DLD1 (cell line): ENCODE data around the gene JMJD1C.
"Not testable (repeated sequence)": the region's sequence is repeated elsewhere in the genome, so short reads cannot be mapped to it uniquely, and the experiment has no call there.

ENCODE experiments used
- in situ Hi-C: cut with HindIII; loops from 2 replicates; pipeline ENCODE4 v1.10.0; 2017; ENCODE audit warnings: low sequenced_read_pairs

The JMJD1C gene

DNA sequence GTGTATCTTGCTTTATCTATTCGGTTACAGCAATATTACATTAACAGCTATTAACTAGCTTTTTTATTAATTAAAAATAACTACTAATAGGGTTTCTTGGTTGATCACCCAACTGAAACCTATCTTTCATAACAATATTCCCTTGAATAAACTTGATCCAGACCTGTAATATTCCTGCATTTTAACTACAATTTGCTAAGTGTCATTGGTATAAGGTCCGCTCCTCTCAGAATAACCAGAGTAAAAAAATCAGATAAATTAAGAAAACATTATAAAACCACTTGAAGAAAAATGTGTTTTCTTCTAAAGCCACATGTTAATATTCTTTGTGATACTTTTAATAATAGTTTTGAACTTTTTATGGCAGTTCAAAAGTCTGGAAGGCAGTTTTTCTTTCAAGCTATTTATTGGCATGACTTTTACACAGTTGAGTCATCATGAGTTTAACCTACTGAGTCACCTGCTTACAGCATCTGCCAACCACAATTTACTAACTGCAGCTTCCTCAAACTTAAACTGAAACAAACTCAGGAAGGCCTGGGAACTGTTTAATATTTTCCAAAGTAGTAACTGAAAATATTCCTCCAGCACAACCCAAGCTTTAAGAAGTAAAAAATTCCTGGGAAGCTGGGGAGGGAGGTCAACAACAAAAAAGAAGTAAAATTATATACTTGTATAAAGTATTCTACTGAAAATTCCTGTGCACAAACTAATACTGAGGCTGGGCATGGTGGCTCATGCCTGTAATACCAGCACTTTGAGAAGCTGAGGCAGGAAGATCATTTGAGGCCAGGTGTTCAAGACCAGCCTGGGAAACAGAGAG lies 229.5 kb downstream of the JMJD1C start:
- in situ Hi-C loops: no loop called here

DNA sequence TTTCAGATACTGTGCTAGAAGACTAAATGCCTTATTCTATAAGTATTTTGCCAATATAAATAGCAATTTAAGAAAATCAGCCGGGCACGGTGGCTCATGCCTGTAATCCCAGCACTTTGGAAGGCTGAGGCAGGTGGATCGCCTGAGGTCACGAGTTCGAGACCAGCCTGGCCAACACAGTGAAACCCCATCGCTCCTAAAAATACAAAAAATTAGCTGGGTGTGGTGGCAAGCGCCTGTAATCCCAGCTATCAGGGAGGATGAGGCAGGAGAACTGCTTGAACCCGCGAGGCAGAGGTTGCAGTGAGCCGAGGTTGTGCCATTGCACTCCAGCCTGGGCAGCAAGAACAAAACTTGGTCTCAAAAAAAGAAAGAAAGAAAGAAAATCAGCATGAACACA lies 230.6 kb downstream of the JMJD1C start:
- in situ Hi-C loops: not testable (repeated sequence)

DNA sequence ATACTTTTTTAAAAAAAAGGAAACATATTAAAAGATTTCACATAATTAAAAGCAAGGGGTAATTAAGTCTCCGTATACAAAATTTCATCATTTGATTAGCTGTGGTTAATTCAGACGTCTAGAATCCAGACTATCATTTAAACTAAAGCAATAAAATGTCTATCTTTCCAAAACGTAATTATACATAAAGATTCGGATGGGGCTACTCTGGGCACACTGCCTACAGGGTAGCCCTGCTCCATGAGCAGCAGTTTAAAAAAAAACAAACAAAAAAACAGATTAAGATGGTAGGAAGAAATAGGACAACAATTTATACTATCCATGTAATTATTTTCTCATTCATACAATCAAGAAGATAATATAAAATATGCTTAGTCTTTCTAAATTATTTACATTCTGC lies 236.6 kb downstream of the JMJD1C start:
- in situ Hi-C loops: no loop called here

DNA sequence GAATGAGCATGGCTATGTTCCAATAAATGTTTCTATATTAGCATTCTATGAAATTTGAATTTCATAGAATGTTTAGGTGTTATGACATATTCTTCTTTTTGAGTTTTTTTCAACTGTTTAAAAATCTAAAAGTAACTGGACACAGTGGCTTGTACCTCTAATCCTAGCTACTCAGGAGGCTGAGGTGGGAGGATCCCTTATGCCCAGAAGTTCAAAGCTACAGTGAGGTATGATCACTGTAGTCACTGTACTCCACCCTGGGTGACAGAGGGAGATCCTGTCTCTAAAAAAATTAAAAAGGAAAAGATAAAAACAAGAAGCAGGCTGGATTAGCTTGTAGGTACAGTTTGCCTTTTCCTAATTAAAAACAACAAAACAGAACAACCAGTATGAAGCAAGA lies 237.5 kb downstream of the JMJD1C start:
- in situ Hi-C loops: no loop called here

DNA sequence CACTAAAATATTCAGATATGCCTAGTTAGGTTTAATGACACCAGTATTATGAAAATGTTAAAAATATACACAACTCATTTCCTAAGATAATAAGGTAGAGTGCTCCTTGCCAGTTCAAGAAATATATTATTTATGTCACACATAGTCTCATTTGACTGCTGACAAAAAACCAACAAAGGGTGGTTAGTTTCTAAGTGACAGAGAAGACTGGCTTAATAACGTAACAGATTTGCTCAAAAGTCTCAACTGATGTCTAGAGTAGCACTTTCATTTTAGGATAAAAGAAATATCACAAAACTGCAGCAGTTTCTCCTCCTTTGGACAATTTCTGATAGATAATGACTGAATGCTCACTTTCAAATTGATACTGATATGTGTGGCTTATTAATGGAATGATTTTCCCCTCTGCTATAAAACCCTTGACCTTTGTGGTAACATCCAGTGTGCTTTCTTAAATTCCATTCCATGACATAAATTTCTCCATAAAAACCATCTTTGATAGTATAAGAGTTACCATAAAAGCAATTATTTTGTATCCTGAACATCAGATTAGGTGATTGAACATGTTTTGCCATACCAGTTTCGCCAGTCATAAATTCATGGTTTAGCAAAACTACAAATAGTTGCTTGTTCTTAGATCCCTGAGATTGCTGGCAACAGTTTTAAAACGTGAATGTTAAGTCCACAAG lies 238.4 kb downstream of the JMJD1C start:
- in situ Hi-C loops: no loop called here

DNA sequence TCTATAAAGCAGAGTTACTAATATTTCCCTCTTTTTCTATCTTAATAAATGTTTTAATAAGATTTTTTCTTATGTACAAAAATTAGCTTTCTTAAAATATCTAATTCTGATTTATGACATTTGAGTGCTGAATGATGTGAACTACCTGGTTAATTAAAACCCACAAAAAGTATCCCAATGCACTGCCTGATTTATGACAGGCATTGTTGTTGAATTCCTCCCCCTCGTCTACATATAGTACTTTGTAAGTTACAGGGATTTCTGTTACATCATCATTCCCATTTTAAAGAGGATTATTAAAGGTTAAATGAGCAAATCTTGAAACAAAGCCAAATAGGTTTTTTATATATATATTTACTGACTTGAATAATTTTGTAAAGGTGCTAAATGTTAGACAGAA lies 241.5 kb downstream of the JMJD1C start:
- in situ Hi-C loops: no loop called here

DNA sequence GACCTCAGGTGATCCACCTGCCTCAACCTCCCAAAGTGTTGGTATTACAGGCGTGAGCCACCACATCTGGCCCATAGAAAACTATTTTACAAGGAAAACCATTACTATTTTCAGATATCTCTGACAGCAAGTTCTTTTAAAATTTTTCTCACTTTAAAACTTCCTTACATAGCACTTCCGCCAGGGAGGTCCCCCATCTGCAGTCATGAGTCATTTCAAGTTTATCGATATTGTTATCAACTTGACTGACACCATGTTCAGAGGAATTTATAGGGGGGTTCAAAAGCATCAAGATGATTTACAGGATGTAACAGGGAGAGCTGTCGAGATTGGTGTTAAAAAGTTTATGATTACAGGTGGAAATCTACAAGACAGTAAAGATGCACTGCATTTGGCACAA lies 243.8 kb downstream of the JMJD1C start:
- in situ Hi-C loops: no loop called here

DNA sequence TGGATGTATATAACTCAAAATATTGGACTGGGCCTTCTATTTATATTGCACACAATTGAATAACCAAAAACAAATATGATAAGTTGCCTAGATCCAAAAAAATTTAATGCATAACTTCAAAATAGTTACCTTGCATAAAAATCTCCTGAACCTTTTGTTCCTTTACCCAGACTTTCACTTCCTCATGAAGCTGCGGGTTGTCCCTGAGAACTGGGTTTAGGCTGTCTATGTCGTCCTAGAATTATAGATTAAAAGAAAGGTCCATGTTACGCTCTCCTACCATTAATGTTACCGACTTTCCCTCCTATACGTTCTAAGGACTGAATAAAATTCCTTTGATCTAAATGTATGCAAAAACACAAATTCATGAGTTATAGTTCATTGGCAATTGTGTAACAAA lies 246.0 kb downstream of the JMJD1C start:
- in situ Hi-C loops: no loop called here

DNA sequence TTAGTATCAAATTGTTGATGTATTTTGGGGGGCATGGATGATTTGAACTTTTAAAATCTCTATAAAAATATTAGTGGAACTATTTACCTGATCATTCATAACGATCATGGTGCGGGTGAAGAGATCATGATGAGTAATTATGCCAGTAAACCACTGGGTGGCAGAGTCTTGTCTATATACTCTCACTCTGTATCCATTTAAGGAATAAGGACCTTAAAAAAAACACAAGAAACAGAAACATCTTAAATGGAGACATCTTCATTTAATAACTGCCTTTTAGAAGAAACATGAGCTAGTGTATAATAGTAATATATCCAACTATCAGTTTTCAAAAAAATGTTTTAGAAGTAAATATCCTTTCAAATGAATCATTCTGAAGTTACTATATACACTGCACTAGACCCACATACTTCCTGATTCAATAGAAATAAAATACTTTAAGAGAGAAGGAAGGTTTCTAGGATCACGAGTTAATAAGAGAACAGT lies 248.6 kb downstream of the JMJD1C start:
- in situ Hi-C loops: no loop called here

DNA sequence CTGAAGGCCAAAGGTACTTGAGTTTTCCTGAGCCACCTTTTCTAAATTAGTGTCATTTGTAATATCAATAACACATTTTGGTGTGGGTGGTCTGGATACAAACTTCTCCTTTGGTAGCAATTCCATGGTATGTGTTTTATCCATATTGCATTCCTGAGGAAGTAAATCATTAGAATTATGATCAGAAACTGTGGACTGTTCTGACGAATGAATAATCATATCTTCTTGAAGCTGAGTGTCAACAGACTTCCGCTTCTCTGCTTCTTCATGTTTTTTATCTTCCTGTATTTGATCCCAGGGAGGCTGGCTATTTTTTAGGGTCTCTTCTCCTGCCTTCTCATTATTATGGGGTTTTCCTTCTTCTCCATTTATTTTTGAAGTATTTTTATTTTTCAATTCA lies 251.2 kb downstream of the JMJD1C start:
- in situ Hi-C loops: no loop called here

DNA sequence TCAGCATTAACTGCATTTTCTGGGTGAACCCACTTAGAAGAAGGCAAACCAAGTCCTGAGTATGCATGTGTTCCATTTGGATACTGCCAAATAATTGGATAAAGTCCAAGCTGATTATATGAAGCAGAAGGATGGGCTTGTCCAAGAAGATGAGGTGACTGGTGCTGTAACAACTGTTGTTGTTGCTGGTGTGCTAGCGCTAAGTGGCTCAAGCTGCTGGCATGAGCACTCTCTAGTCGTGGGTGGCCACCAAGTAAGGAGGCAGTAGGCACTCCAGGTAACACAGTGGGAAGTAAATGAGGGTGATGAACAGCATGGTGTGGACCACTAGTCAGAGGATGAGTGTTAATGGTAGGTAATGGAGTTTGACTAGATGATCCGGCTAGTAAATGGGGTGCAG lies 252.3 kb downstream of the JMJD1C start:
- in situ Hi-C loops: no loop called here

DNA sequence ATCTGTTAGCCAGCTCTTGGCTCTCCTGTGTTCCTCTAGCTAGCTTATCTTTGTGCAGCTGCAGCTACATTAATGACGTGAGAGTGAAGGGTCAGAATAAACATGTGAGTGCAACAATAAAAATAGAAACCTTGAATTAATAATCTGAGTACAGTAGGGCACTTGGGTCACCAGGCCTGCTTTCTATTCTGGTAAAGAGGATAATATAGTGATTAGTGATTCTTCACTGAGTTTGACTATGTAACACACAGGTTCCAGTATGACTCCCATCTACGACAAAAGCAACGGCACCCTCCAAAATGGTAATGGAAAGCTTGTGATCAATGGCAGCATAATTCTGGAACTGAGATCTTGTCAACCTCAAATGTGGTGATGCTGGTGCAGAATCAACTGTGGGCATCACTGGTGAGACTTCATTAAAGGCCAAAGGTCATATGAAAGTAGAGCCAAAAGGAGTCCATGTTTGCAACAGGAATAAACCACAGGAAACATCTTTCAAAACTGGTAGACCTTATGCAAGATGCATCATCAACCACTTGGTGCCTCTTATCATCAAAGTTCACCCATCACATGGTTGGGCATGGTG lies 255.1 kb downstream of the JMJD1C start:
- in situ Hi-C loops: no loop called here

DNA sequence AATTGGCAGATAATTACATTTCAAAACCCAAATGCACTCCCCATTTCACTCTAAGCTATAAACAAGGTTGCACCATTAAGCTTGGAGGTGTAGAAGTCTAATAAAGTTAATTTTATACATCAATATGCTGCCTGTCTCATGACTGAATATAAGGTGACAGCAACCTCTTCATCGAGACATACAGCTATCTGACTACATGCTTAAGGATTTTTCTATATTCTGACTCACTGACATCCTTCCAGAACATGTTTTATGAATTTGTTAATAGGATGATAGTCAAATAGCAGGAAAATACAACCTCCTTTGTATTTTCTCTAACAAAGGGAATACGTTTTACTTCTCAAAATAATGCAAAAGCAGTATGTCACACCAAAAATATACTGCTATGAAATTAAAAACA lies 256.1 kb downstream of the JMJD1C start:
- in situ Hi-C loops: no loop called here

DNA sequence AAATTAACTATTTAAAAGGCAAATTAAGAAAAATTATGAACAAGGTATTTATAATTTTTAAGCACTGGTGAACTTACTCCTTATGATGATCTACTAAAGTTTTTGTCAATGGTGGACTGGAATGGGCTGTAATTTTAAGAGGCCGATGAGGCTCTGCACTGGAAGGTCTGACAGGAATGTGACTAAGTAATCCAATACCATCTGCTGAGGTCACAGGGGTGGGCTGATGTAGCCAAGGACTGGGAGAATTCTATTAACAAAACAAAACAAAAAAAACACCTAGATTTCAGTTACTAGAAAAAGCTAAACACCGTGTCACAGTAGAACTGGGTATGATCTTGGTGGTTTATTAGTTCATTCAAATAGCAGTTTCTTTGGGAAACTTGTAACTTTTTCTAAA lies 256.8 kb downstream of the JMJD1C start:
- in situ Hi-C loops: no loop called here

DNA sequence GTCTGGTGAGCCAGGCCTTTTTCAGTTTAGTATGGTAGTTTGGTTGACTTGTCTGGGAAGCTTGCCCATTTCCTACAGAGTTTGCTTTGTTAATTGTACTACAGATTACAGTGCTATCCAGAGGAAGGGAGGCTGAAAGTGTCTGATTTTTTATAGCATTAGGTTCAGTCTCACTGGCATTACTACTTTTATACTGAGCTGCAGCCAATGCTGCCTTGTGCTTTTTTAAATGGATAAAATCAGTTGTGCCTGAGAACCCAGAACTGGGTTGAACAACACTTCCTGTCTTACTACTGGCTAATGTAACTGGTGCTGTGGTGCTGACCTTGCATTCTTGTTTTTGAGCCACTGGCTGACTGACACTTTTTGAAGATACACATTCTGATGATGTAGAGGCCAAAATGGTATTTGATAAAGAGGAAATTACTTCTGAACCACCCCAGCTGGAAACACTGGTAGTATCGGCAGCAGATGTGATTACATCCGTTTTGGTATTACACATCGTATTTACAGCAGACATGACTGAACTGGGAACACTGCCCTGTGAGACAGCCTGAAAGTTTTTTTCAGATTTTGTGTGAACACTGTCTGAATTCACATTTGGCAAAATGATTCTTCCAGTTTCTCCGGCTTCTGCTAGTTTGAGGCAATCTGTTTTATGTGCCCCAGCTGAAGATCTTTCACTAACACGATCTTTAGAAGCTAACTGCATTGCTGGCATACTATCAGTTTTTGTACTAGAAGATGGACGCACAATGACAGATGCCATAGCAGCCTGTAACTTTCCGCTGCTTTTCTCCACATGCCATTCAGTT lies 258.6 kb downstream of the JMJD1C start:
- in situ Hi-C loops: no loop called here

DNA sequence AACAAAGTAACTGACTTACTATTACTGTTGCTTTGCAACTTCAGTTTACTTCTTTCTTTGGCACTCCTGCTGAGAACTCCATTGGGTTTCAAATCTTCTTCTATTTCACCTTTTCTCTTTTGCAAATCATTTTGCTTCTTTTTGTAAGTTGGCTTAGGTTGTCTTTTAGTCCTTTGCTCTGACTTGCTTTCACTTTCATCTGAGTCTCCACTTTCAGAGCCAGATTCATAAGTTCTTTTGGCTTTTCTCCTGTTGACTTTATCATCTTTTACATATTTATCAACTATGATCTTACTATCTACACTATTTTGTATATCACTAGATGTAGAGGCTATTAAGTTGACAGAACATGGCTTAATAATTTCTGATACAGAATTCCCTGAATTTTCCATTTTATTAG lies 259.2 kb downstream of the JMJD1C start:
- in situ Hi-C loops: no loop called here

DNA sequence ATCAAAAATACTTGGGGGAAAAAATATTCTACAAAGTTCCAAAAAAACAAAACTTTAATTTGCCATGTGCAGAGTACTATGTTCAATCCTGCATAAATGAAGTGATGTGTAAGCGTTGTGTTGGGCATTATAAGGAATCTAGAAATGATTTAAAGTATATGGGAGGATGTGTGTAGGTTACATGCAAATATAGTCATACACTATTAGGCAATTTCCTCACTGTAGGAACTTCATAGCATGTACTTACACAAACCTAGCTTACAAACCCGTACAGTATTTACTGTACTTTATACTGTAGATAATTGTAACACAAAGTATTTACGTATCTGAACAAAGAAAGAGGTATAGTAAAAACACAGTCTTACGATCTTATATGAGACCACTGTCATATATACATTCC lies 260.4 kb downstream of the JMJD1C start:
- in situ Hi-C loops: no loop called here

DNA sequence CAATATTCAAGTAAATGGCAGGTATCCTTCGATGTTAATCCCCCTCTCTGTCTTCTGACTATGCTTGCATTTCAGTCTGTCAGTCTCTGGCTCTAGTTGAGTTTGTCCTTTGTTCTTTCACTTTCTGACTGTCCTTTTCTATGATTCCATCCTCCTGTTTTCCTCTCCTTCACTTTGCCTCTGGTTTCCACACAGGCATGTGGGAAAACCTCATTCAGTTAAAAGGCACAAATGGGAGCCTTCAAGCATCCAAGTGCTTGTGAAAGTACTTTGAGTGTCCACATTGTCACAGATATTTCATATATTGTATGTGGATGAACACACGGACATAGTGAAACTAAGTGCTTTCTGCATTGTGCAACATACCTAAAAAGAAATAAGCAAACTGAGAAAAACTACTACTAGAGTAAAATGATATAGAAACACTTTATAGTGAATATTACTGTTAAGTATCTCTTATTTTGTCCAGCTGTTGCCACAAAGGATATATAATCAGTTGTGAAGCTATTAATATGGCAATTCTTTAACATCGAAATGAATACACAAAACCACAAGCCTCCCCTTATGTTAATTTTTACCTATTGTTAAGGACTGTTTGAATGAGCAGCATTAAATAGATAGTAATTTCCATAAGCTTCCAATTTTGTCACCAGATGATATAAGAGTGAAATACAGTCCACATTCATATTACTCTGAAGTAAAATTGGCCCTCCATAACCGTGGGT lies 260.9 kb downstream of the JMJD1C start:
- in situ Hi-C loops: no loop called here

DNA sequence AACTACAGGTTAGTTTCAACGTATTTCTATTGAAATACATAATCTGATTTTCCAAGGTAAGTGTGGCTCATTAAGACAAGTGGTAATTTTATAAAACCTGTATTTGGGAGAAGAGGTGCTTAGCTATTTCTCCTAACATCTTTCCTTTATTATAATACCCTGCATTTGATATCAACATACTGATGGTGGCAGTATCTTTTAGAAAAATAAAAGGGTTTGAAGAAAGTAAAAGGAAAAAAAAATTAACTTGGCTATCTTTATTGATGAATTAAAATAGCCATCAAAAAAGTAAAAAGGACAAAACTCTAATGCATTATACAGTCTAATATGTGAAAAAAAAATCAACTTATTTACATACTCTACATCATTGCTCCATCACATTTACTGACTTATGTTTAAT lies 264.7 kb downstream of the JMJD1C start:
- in situ Hi-C loops: no loop called here

DNA sequence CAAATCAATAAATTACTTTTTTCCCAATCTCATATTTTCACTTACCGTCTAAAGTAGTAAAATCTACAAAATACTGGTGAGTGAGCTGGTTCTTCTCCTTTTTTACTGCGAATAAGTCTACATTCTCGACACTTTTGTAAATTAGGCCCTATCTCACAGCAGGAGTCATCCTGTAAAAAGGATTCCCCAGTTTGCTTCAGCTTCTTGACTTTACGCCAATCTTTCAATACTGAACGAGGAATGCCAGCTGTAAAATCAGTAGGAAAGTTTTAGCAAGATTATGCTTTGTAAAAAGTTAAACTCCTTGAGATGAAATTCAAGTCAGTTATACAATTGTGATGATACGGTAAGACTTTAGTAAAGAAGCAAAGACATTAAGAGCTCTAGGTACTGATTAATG lies 265.3 kb downstream of the JMJD1C start:
- in situ Hi-C loops: no loop called here

DNA sequence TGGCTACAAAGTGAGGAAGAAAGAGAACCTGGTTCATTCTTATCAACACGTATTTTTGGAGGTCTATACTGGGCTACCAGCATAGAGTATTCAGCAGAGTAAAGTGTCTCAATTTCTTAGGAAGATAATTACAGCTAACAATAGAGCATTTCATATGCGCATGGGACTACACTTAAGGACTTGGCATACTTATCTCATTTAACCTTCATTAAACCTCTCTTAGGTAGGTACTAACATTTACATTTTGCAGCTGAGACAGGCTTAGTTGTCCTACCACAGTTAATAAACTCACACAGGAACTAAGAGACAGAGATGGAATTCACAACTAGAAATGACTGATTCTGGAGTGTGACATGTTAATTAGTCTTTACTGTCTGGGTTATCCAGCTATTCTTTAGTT lies 266.1 kb downstream of the JMJD1C start:
- in situ Hi-C loops: no loop called here
